Globus pallidus (tissue), 1 donor: Measurements from ENCODE around the gene DPT.

ENCODE experiments used
- DNase-seq: peaks from one replicate; pipeline ENCODE4 v3.0.0-alpha.2; 2015; ENCODE audit warnings: low spot score

Gene DPT

DNA sequence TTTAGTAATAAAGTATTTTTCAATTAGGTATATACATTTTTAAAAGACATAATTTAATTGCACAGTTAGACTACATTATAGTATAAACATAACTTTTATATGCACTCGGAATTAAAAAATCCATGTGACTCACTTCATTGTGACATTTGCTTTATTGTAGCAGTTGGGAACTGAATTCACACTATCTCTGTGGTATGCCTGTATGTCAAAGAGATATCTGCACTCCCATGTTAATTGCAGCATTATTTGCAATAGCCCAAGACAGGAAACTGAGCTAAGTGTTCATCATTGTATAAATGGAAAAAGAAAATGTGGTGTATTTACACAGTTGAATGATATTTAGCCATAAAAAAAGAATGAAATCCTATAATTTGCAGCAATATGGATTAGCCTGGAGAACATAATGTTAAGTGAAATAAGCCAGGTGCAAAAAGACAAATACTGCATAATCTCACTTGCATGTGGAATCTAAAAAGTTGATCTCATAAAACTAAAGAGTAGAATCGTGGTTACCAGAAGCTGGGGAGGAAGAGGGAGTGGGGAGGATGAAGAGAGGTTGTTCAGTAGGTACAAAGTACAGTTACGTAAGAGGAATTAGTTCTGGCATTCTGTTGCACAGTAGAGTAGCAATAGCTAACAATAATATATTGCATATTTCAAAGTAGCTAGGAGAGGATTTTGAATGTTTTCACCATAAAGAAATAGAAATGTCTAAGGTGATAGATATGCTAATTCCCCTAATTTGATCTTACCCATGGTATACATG lies 64.8 kb downstream of the DPT start:
- no peak for DNase-seq

GRCh38 chr1:168656485-168656884 lies 72.5 kb downstream of the DPT start:
- no peak for DNase-seq

- no peak for DNase-seq
Measured at GRCh38 chr1:168654198-168654915, 74.6 kb downstream of the DPT start.

- no peak for DNase-seq
Measured at GRCh38 chr1:168653567-168653966, 75.4 kb downstream of the DPT start.

DNA sequence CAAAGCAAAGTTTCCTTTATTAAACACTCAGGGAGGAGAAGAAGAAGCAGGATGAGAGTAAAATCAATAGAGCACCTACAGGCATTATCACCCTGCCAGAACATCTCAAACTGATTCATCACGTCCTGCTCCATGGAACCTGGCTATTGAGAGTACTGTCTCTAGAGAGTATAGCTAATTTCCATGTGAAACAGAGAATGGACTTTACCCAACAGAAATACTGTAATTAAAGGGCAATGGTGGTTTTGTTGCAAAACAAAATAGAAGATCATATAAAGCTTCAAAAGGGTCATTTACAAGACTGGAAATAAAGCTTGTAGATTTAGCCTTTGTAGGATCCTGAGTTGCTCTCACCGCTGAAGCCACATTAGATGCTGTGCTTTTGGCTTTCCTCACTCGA lies 83.3 kb downstream of the DPT start:
- no peak for DNase-seq
